GM19043 (cell line): Measurements from ENCODE around the gene NAT14.
"Not testable (repeated sequence)": the region's sequence is repeated elsewhere in the genome, so short reads cannot be mapped to it uniquely, and the experiment has no call there.

Experiments
- ATAC-seq: cut with Tn5 transposase; IDR thresholded peaks from one replicate; pipeline ENCODE4 v1.9.1; 2021; ENCODE audit warnings: low read depth; ENCODE audit not compliant: unreplicated experiment

NAT14 gene

GRCh38 chr19:55530996-55531395 lies 46.0 kb downstream of the NAT14 start:
- ATAC-seq = no peak

GRCh38 chr19:55534280-55534679 lies 49.3 kb downstream of the NAT14 start:
- ATAC-seq = not testable (repeated sequence)

- ATAC-seq = no peak
These were observed 50.4 kb downstream of the NAT14 start for GRCh38 chr19:55535173-55535964.

GRCh38 chr19:55535965-55536350 lies 51.0 kb downstream of the NAT14 start:
- no peak for ATAC-seq

GRCh38 chr19:55536366-55536765 lies 51.4 kb downstream of the NAT14 start:
- no peak for ATAC-seq
